ENCODE measurements around the gene CDK17.
"Not testable (repeated sequence)": the region's sequence is repeated elsewhere in the genome, so short reads cannot be mapped to it uniquely, and the experiment has no call there.

Gene CDK17

DNA sequence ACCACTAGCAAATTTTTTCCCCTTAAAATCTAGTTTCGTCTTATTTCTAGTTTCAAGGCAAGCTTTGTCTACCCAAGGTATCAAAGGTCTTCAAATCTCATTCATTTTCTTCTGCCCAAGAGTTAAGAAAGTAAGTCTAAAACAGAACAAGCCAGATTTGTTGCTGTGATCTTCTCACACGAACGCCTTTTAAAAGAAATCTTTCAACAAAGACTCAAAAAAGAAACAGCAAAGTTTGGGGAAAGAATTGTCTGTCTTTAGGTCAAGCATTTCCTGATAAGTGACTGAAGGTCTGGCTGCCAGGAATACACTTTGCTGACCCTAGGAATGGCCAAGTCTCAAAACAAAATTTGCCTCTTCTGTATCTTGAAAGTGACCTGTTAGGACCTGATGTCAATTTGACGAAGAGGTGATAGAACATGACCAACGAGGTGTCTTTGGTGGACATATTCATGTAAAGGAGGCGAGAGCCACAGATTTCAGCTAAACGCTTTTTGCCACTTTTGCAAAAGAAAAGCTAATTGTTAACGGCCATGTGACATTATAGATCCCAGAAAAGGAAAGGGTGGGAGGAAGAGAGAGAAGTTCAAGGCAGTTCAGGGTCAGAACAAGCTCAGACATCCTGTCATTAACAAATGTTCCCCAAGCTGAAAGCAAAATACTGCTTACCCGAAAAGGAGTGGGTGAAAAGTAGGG is 1.7 kb downstream of the CDK17 start:
- TF ChIP-seq, protein P1, sequence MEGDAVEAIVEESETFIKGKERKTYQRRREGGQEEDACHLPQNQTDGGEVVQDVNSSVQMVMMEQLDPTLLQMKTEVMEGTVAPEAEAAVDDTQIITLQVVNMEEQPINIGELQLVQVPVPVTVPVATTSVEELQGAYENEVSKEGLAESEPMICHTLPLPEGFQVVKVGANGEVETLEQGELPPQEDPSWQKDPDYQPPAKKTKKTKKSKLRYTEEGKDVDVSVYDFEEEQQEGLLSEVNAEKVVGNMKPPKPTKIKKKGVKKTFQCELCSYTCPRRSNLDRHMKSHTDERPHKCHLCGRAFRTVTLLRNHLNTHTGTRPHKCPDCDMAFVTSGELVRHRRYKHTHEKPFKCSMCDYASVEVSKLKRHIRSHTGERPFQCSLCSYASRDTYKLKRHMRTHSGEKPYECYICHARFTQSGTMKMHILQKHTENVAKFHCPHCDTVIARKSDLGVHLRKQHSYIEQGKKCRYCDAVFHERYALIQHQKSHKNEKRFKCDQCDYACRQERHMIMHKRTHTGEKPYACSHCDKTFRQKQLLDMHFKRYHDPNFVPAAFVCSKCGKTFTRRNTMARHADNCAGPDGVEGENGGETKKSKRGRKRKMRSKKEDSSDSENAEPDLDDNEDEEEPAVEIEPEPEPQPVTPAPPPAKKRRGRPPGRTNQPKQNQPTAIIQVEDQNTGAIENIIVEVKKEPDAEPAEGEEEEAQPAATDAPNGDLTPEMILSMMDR (IDR thresholded peaks at IDR 0.05; ENCODE audit: low read depth, low read length), result no peak
- peak; percentile 32 to 37 for DNase-seq (ENCODE audit: low read depth in 2 of 2)
- peak overlapping the region; percentile 85 to 94 for H3K4me3 ChIP-seq (replicated peaks in 1 of 2; ENCODE audit: low read depth in 2 of 2, low read length in 2 of 2)

DNA sequence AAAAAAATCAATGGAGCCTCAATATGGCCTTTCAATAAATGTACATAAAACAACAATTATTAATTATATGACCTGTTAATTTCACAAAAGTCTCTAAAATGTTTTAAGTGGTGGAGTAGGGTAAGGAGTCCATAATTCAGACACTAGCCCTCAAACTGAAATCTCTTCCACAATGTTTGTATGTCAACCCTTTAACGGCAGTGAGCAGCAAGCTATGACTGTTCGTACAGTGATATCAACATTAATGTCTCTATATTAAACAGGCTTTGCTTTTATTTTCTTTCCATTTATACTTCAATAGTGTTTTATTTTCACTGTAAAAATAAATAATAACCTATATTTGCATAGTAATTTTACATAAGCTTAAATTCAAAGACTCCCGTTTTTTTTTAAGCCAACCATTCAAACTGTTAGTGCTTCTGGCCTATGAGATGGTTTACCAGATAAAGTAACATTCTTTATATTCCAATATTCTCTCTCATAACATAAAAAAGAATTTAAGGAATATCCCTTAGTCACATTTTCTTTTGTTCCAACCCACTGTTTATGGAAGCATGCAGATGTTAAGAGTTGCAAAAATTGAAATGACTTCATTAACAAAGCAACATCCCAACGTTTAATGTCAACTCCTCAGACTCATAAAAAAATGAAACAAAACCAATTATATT is 2.3 kb downstream of the CDK17 start:
- TF ChIP-seq, protein P1 (IDR thresholded peaks at IDR 0.05; ENCODE audit: low read depth, low read length), result no peak
- H3K4me3 ChIP-seq (replicated peaks in 1 of 2; ENCODE audit: low read depth in 2 of 2, low read length in 2 of 2), result peak overlapping the region; percentile 85 to 94
- DNase-seq (ENCODE audit: low read depth in 2 of 2), result peak; percentile 34 to 51

DNA sequence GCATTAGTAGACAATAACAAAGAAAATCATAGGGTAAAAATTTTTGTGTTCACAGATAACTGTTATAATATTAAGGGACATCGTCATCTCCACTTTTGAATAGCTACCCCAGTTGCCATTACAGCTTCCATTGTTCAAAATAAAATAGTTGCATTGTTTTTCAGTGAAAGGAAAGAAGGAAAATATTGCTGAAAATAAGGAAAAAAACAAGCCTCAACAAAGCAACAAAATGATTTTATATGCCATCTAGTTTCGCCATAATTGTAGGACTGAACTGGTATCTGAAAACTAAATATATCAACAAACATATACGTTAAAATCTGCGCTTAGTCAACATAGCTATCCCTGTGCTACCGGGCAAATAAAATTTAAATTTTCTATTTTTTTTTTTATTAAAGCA is 3.3 kb downstream of the CDK17 start:
- no peak for DNase-seq (ENCODE audit: low read depth in 2 of 2)
- peak overlapping the region in 1 of 2 donors; percentile 85 for H3K4me3 ChIP-seq (replicated peaks in 1 of 2; ENCODE audit: low read depth in 2 of 2, low read length in 2 of 2)
- TF ChIP-seq, protein P1 (IDR thresholded peaks at IDR 0.05; ENCODE audit: low read depth, low read length), result no peak

DNA sequence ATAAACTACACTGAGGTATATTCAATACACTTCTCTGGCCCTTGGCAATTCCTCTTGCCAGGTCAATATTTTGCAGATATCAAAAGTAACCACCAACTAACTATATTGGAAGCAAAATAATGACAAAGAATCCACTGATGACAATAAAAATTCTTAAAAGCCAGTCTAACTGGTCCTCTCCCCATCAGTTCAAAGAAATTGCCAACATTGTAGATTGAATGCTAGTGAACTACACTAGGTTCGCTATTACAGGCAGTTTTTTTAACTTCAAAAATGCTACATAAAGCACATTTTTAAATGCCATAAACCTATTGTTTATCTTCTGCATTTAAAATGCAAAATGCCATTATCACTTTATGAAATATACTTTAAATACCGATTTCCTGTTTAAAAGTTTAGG is 4.0 kb downstream of the CDK17 start:
- TF ChIP-seq, protein P1 (IDR thresholded peaks at IDR 0.05; ENCODE audit: low read depth, low read length), result no peak
- no peak for DNase-seq (ENCODE audit: low read depth in 2 of 2)
- peak overlapping the region in 1 of 2 donors; percentile 85 for H3K4me3 ChIP-seq (replicated peaks in 1 of 2; ENCODE audit: low read depth in 2 of 2, low read length in 2 of 2)

DNA sequence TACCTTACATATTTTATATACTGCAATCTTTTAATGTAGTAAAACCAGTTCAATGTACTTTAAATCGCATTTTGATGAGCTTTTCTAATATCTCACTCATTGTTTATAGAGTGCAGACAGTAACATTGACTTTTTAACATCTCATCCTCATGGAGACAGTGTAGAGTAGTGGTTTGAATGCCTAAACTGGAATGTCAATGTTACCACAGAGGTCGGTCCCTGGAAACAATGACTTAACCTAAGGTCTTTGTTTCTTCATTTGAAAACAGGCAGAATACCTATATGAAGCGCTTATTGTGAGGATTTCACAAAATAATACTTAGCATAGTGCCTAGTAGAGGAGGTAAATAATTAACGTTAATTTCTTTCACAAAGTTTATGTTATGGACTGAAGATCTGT is 5.0 kb downstream of the CDK17 start:
- TF ChIP-seq, protein P1 (IDR thresholded peaks at IDR 0.05; ENCODE audit: low read depth, low read length), result no peak
- H3K4me3 ChIP-seq (replicated peaks in 1 of 2; ENCODE audit: low read depth in 2 of 2, low read length in 2 of 2), result no peak overlapping the region
- DNase-seq (ENCODE audit: low read depth in 2 of 2), result peak in 1 of 2 donors; percentile 43

DNA sequence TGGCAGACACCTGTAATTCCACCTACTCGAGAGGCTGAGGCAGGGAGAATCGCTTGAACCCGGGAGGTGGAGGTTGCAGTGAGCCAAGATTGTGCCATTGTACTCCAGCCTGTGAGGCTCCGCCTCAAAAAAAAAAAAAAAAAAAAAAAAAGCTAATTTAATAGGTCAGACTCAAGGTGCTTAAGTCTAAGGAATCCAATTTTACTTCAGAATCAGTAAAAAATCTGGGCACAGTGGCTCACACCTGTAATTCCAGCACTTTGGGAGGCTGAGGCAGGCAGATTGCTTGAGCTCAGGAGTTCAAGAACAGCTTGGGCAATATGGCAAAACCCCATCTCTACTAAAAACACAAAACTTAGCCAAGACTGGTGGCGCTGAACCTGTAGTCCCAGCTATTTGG is 7.0 kb downstream of the CDK17 start:
- not testable (repeated sequence) for DNase-seq (ENCODE audit: low read depth in 2 of 2); H3K4me3 ChIP-seq (replicated peaks in 1 of 2; ENCODE audit: low read depth in 2 of 2, low read length in 2 of 2)

DNA sequence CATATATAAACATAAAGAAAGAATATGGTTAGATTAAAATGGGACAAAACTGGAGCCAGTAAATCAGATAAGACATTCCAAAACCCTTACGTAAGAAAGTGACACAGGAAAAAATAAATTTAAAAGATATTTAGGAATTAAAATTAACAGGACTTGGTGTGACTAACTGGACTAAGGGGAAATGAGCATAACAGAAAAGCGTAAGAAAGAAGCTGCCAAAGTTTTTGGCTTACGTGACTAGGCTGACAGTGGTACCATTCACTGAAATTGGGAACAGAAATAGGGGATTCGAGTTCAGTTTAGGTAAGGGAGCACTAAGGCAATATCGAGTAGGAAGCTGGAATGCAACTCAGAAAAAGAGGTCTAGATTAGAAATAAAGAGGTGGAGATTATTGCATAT is 7.8 kb downstream of the CDK17 start:
- peak in 1 of 2 donors; percentile 37 for DNase-seq (ENCODE audit: low read depth in 2 of 2)
- TF ChIP-seq, protein P1 (IDR thresholded peaks at IDR 0.05; ENCODE audit: low read depth, low read length), result no peak
- H3K4me3 ChIP-seq (replicated peaks in 1 of 2; ENCODE audit: low read depth in 2 of 2, low read length in 2 of 2), result no peak overlapping the region

Measured in cardiac fibroblast (primary cell).